GM21360 (cell line): ENCODE results near the gene SPOCK1.
"Not testable (repeated sequence)": the region's sequence is repeated elsewhere in the genome, so short reads cannot be mapped to it uniquely, and the experiment has no call there.

ENCODE experiments used
- ATAC-seq: cut with Tn5 transposase; IDR thresholded peaks from one replicate; pipeline ENCODE4 v1.9.1; 2021; ENCODE audit warnings: mild to moderate bottlenecking, moderate library complexity; ENCODE audit not compliant: unreplicated experiment

SPOCK1 gene

GRCh38 chr5:137498736-137499505 is at the start of gene SPOCK1:
Gene SPOCK1, minus strand, starts transcription at chr5:137499326.
- ATAC-seq, result peak; percentile 88

- no peak for ATAC-seq
Observed at GRCh38 chr5:137545956-137546355, 46.8 kb upstream of the SPOCK1 start.

GRCh38 chr5:137535449-137535848 is 36.3 kb upstream of the SPOCK1 start:
- ATAC-seq, result not testable (repeated sequence)

- ATAC-seq, result no peak
Observed at GRCh38 chr5:137533963-137534362, 34.8 kb upstream of the SPOCK1 start.

- ATAC-seq, result no peak
Observed at GRCh38 chr5:137531266-137531665, 32.1 kb upstream of the SPOCK1 start.

- no peak for ATAC-seq
Observed at GRCh38 chr5:137521246-137521645, 22.1 kb upstream of the SPOCK1 start.

GRCh38 chr5:137516961-137517360 is 17.8 kb upstream of the SPOCK1 start:
- ATAC-seq, result no peak

- no peak for ATAC-seq
Observed at GRCh38 chr5:137516251-137516797, 17.2 kb upstream of the SPOCK1 start.

- no peak for ATAC-seq
Observed at GRCh38 chr5:137515238-137515637, 16.1 kb upstream of the SPOCK1 start.

GRCh38 chr5:137510671-137511070 is 11.5 kb upstream of the SPOCK1 start:
- no peak for ATAC-seq

GRCh38 chr5:137507150-137507549 is 8.0 kb upstream of the SPOCK1 start:
- ATAC-seq, result no peak

- ATAC-seq, result no peak
Observed at GRCh38 chr5:137506296-137506695, 7.2 kb upstream of the SPOCK1 start.

GRCh38 chr5:137504916-137505315 is 5.8 kb upstream of the SPOCK1 start:
- ATAC-seq, result no peak

GRCh38 chr5:137503456-137503855 is 4.3 kb upstream of the SPOCK1 start:
- ATAC-seq, result no peak

GRCh38 chr5:137502632-137503031 is 3.5 kb upstream of the SPOCK1 start:
- no peak for ATAC-seq

- no peak for ATAC-seq
Observed at GRCh38 chr5:137501846-137502406, 2.8 kb upstream of the SPOCK1 start.

- no peak for ATAC-seq
Observed at GRCh38 chr5:137501226-137501625, 2.1 kb upstream of the SPOCK1 start.

GRCh38 chr5:137500615-137501225 is 1.6 kb upstream of the SPOCK1 start:
- ATAC-seq, result no peak

- ATAC-seq, result not testable (repeated sequence)
Observed at GRCh38 chr5:137499506-137499847, 351 bp upstream of the SPOCK1 start.

- ATAC-seq, result no peak
Observed at GRCh38 chr5:137498301-137498735, 808 bp downstream of the SPOCK1 start.

- no peak for ATAC-seq
Observed at GRCh38 chr5:137497396-137498290, 1.5 kb downstream of the SPOCK1 start.
